ENCODE measurements around the gene GALNTL6.

GALNTL6 gene

DNA sequence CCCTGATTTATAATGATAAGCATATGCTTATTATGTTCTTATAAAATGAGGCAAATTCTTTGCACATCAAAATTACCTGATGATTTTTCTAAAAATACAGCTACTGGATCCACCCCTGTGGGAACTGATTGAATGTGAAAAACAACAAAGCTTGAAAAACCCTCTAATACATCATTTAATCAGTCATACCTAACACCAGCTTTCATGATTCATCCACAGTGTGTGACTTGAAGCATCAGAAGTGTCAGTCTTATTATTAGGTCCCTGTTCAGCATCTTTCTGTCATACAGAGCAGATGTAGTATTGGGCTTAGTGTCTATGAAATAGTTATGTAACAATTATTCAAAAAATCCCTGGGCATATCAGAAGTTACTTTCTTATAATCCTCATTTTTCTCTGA is 684.1 kb downstream of the GALNTL6 start:
- H3K4me1 Mint-ChIP-seq = no peaks in the 10 kb centered on the region
- no peak overlapping the region for H3K27ac Mint-ChIP-seq
- ATAC-seq (no peak), DNase-seq (no peak)
- no peaks in the 10 kb centered on the region for H3K9me3 Mint-ChIP-seq
- H3K4me3 Mint-ChIP-seq = no peak overlapping the region
- H3K27me3 Mint-ChIP-seq = no peaks in the 10 kb centered on the region

DNA sequence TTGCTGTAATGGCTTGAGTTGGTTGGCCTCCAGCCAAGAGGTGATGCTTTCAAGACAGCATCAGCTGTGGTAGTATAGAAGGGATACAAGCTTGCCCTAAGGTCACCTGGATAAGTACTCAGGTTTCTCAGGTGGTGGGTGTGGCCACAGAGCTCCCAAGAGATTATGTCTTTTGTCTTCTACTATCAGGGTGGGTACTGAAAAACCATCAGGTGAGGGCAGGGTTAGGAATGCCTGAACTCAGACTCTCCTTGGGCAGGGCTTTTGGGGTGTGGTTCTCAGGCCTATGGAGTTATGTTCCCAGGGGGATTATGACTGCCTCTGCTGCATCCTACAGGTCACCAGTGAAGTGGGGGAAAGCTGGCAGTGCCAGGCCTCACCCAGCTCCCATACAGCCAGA is 700.8 kb downstream of the GALNTL6 start:
- Mint-ChIP-seq H3K9me3 (peaks cover 4 to 26% of the 10 kb centered on the region in 2 donors), H3K27ac (no peak overlapping the region), H3K27me3 (no peaks in the 10 kb centered on the region), H3K4me1 (no peaks in the 10 kb centered on the region), H3K4me3 (no peak overlapping the region)
- ATAC-seq (no peak), DNase-seq (no peak)

DNA sequence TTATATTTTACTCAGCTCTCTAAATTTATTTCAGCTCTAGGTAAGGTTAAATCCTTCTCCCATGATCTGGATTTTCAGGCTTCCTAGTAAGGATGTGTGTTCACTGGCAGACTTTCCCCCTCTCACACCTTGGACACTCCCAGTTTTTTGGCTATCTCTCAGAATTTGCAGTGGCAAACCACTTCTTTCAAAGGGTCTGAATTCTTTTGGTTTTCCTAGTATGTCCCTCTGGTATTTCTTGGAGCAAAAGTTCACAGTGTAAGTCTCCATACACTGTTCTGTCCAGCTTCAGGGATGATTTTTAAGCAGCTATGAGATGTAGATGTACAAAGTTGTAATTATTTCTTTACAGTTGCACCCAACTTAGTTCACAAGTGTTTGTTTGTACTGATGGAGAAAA is 701.6 kb downstream of the GALNTL6 start:
- ATAC-seq = no peak

DNA sequence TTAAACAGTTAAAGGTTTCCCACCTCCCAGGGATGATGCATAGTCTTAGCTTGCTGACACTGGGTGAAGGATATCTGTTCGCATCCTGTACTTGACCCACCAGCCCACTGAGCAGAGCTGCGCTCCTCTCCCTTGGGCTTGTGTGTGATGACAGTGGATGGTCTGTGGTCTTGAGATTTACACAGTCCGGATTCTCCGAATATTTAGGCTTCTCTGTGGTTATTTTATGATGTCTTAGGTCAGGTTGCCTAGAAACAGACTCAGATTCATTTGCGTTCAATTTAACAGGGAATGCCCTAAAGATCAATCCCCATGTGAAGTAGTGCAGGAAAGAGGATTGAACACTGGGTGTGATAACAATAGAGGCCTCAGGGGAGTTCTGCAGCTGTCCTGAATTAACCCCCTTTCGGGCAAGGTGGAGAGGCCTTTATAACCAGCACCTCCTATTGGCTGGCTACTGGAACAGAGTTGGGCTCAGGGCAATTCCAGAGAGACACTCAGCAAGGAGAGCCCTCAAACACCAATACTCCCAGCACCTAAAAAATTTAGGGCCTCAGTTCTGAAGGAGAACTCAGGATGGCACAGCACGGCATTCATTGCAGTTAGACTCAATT is 702.2 kb downstream of the GALNTL6 start:
- DNase-seq = no peak
- H3K27ac Mint-ChIP-seq = no peak overlapping the region
- no peak overlapping the region for H3K4me3 Mint-ChIP-seq
- peaks cover 4 to 26% of the 10 kb centered on the region in 2 donors for H3K9me3 Mint-ChIP-seq
- H3K4me1 Mint-ChIP-seq = no peaks in the 10 kb centered on the region
- no peaks in the 10 kb centered on the region for H3K27me3 Mint-ChIP-seq
- no peak for ATAC-seq

More for the DNA sequence above, 701.6 kb downstream of the GALNTL6 start:
- no peak overlapping the region for H3K4me3 Mint-ChIP-seq
- no peaks in the 10 kb centered on the region for H3K4me1 Mint-ChIP-seq
- no peaks in the 10 kb centered on the region for H3K27me3 Mint-ChIP-seq
- DNase-seq = no peak
- peaks cover 4 to 26% of the 10 kb centered on the region in 2 donors for H3K9me3 Mint-ChIP-seq
- H3K27ac Mint-ChIP-seq = no peak overlapping the region

DNA sequence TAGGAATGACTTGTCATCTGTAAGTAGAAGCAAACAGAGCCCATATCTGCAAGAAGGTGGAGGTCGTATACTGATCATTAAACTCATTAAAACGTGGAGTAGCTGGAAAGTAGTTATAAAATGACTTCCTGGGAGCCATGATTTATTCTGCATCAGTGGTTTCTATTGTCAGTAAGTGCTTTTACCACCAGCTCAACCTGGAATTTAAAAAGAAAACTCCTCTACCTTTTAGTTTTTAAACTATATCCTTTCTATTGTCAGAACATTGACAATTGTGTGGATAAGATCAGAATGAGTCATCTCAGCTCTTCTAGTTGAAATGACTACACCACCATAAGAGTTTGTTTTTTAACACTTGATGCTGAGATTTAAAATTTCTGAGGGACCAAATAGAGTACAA is 704.2 kb downstream of the GALNTL6 start:
- Mint-ChIP-seq H3K27ac (no peak overlapping the region), H3K9me3 (peaks cover 4 to 26% of the 10 kb centered on the region in 2 donors), H3K4me1 (no peaks in the 10 kb centered on the region), H3K4me3 (no peak overlapping the region), H3K27me3 (no peaks in the 10 kb centered on the region)
- no peak for ATAC-seq
- DNase-seq = no peak

DNA sequence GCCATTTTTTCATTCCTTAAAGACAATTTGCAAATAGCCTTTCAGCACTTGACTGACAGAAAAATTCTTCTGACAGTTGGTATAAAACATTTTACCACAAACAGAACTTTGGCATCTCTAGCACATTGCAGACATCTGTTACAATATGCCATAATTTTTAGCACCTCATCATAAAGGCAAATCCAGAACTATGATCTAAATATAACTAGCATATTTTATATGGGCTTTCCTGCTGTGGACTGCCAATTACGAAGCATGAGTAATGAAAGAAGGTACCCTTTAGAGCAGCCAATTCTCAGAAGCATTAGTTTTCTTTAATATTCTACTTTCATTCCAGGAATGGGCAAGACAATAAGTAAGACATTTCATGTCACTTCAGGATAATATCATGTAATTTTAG is 708.0 kb downstream of the GALNTL6 start:
- Mint-ChIP-seq H3K4me3 (no peak overlapping the region), H3K27me3 (no peaks in the 10 kb centered on the region), H3K9me3 (no peaks in the 10 kb centered on the region), H3K4me1 (no peaks in the 10 kb centered on the region), H3K27ac (no peak overlapping the region)
- DNase-seq = no peak
- ATAC-seq = no peak

DNA sequence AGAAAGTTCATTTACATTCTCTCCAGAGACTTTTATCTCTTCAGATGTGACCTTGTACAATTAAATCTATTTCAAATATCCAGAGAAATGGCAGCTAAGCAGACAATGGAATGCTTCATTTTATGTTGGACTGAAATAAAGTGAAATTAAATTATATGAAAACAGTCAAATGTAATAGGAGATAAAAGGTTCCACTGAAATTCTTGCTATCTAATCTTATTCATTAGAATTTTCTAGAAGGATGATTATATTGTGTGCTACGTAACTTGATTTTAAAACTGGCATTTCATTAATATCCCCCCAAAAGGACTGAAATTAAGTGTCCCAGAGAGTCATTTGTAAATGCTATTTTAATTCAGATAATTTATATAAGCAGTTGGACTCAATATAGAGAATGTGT is 708.5 kb downstream of the GALNTL6 start:
- no peak overlapping the region for H3K4me3 Mint-ChIP-seq
- ATAC-seq (no peak), DNase-seq (no peak)
- H3K9me3 Mint-ChIP-seq = no peaks in the 10 kb centered on the region
- no peak overlapping the region for H3K27ac Mint-ChIP-seq
- H3K4me1 Mint-ChIP-seq = no peaks in the 10 kb centered on the region
- H3K27me3 Mint-ChIP-seq = no peaks in the 10 kb centered on the region

DNA sequence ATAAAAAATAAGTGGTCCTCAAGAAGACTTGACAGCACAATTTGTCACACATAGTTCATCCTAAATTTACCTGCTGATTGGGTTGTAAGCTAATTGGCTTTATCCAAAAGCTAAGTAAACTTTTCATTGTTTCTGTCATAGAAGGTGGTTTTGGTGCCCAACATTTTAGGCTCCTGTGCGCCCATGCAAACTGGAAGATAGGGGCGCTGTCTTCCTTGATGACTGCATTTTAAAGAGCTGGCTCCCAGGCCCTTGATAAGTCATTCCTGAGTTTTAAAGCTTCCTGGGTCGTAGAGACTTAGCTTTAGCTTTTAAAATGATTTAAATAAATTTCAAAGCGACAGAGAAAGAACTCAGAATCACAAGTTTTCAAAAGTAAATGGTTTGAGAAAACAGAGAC is 730.0 kb downstream of the GALNTL6 start:
- no peak for ATAC-seq
- Mint-ChIP-seq H3K9me3 (peaks cover 0 to 7% of the 10 kb centered on the region in 2 donors), H3K27me3 (no peaks in the 10 kb centered on the region), H3K4me1 (no peaks in the 10 kb centered on the region), H3K27ac (no peak overlapping the region), H3K4me3 (no peak overlapping the region)
- DNase-seq = no peak

DNA sequence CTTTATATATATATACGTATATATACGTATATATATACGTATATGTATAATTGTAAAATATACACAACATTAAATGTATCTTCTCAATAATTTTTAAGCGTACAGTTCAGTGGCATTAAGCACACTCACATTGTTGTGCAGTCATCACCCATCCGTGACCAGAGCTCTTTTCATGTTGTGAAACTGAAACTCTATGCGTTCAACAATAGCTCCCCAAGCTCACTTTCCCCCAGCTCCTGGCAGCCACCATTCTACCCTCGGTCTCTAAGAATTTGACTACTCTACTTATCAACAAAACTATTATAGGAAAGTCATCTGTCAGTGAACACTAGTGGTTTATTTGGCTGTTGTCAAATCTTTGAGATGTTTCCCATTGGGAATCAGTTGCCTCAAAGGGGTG is 733.6 kb downstream of the GALNTL6 start:
- H3K9me3 Mint-ChIP-seq = peaks cover 0 to 4% of the 10 kb centered on the region in 2 donors
- no peak overlapping the region for H3K27ac Mint-ChIP-seq
- no peaks in the 10 kb centered on the region for H3K27me3 Mint-ChIP-seq
- no peaks in the 10 kb centered on the region for H3K4me1 Mint-ChIP-seq
- ATAC-seq = no peak
- no peak for DNase-seq
- H3K4me3 Mint-ChIP-seq = no peak overlapping the region

DNA sequence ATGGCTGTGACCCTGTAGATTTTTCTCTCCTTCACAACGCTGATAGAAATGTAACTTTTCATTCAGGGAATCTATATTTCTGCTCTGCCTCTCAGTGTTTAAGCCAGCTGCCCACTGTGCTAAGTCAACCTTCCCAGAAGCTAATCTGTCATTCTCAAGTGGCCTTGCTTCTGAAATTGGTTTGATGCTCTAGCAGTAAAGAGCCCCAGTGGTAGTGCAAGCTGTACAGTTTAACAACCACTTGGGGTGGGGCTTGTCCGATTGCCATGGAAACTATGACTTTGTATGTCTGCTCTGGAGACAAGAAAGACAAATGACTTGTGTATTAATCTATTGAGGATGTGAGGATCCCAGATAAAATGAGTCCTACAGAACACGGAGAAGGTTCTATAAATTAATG is 734.5 kb downstream of the GALNTL6 start:
- no peak overlapping the region for H3K27ac Mint-ChIP-seq
- ATAC-seq = no peak

DNA sequence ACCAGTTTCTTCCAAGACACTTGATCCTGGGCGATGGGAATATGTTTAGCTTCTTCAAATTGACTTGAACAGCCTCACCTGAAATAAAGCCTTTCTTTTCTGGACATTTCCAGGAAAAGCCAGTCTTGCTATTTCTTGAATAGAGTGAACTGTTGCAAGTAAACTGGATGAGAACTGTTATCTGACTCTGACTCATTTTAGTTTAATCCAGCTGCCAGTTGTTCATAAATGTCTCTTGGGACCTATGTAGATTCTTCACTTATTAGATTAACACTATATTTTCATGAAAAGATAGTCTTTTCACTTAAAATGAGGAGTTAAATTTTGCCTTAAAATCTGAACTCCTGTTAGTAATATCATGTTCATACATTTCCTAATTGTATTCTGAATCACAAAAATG is 740.0 kb downstream of the GALNTL6 start:
- Mint-ChIP-seq H3K27me3 (no peaks in the 10 kb centered on the region), H3K27ac (no peak overlapping the region), H3K4me3 (no peak overlapping the region), H3K4me1 (no peaks in the 10 kb centered on the region), H3K9me3 (peaks cover 0 to 3% of the 10 kb centered on the region in 2 donors)
- DNase-seq (no peak), ATAC-seq (no peak)

More for the DNA sequence above, 734.5 kb downstream of the GALNTL6 start:
- H3K4me1 Mint-ChIP-seq = no peaks in the 10 kb centered on the region
- no peaks in the 10 kb centered on the region for H3K27me3 Mint-ChIP-seq
- no peak overlapping the region for H3K4me3 Mint-ChIP-seq
- H3K9me3 Mint-ChIP-seq = no peaks in the 10 kb centered on the region
- DNase-seq = no peak

DNA sequence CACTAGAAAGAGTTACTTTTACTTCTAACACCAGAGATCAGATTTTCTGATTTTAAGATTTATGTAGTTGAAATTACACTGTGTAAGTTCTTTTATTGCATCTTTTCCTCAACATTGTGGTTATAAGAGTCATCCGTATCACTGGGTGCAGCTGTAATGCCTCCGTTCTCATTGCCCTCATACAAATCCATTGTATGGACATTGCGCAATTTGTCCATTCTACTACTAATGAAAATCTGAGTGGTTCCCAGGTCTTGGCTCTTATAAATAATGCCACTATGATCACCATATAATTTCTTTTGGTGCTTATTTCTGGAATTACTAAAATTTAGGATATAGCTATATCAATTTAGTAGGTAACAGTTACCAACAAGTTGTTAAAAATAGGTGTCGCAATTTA is 741.4 kb downstream of the GALNTL6 start:
- H3K27ac Mint-ChIP-seq = no peak overlapping the region
- ATAC-seq (no peak), DNase-seq (no peak)
- no peak overlapping the region for H3K4me3 Mint-ChIP-seq
- no peaks in the 10 kb centered on the region for H3K4me1 Mint-ChIP-seq
- H3K27me3 Mint-ChIP-seq = no peaks in the 10 kb centered on the region
- peaks cover 0 to 5% of the 10 kb centered on the region in 2 donors for H3K9me3 Mint-ChIP-seq

DNA sequence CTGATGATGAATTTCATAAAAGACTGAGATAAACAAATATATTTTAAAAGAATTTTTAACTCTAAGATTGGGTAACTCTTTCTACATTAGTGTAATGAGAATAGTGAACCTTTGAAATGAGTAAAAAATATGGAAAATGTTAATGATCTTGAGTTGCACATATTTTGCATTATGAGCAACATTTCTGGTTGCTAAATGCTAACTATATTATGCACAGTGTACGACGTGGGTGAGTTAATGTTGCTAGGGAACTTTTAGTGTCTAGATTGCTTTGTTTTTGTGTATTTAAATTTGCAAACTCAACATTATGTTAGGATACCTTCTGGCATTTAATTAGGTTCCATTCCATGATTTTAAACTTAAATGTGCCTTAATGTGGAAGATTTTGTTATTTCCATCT is 742.5 kb downstream of the GALNTL6 start:
- no peak overlapping the region for H3K4me3 Mint-ChIP-seq
- H3K27me3 Mint-ChIP-seq = no peaks in the 10 kb centered on the region
- H3K9me3 Mint-ChIP-seq = peaks cover 0 to 5% of the 10 kb centered on the region in 2 donors
- H3K27ac Mint-ChIP-seq = no peak overlapping the region
- no peak for DNase-seq
- no peaks in the 10 kb centered on the region for H3K4me1 Mint-ChIP-seq
- ATAC-seq = no peak

DNA sequence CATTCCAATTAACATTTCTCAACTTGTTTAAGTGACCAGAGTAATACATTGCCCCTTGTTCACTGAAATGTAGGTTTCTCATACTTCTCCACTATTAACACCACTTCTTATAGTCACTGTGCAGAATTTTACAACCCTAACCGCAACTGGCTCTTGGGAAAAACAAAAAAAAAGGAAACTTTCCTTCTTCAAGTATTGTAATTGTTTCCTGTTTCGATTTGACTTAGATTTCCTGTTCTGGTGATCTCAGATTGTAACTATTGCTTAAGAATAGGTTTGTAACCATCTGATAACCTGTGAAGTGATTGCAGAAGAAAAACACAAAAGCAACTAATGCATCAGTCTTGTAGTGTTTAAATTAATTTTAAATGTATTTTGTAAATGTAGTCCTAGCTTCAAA is 760.7 kb downstream of the GALNTL6 start:
- Mint-ChIP-seq H3K27ac (no peak overlapping the region), H3K9me3 (peaks cover 7 to 17% of the 10 kb centered on the region in 2 donors), H3K4me3 (no peak overlapping the region), H3K27me3 (no peaks in the 10 kb centered on the region), H3K4me1 (no peaks in the 10 kb centered on the region)
- DNase-seq = no peak
- no peak for ATAC-seq

DNA sequence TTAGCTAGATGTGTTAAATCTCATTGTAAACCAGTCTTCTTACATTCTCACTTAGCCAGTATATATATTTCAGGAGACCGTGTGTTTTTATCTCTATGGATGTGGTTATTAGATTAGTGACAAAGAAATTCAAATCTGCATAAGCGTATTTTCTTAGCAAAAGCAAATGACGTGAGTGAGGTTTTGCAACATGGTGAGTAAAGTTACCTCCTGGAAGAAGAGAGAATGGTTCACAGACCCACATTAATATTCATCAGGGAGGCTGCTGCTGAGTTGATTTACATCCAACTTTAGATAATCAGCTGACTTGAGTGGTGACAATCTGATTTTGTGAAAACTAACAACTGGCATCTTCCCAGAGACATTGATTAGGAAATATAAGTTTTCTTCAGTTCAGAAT is 765.5 kb downstream of the GALNTL6 start:
- Mint-ChIP-seq H3K9me3 (peaks cover 6 to 8% of the 10 kb centered on the region in 2 donors), H3K4me3 (no peak overlapping the region), H3K27ac (no peak overlapping the region), H3K27me3 (no peaks in the 10 kb centered on the region), H3K4me1 (no peaks in the 10 kb centered on the region)
- DNase-seq (no peak), ATAC-seq (no peak)

DNA sequence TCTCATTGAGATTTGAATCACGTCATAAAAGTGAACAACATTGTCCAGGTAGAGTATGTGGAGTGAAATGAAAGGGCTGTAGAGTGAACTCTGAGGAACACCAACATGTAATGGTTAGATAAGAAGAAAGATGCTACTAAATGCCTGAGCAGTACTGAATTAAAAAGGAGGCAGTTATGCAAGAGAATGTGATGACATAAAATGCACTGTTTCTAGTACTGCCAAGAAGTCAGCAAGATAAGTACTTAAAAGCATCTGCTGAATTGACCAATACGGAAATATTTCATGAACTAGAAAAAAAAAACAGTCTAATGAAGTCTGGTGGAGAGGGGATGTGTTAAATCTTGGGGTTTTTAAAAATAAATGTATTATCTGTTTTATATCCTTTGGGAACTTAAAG is 771.6 kb downstream of the GALNTL6 start:
- H3K4me3 Mint-ChIP-seq = no peak overlapping the region
- peaks cover 17 to 19% of the 10 kb centered on the region in 2 donors for H3K9me3 Mint-ChIP-seq
- ATAC-seq = no peak
- H3K27me3 Mint-ChIP-seq = no peaks in the 10 kb centered on the region
- H3K4me1 Mint-ChIP-seq = no peaks in the 10 kb centered on the region
- H3K27ac Mint-ChIP-seq = no peak overlapping the region
- DNase-seq = no peak

DNA sequence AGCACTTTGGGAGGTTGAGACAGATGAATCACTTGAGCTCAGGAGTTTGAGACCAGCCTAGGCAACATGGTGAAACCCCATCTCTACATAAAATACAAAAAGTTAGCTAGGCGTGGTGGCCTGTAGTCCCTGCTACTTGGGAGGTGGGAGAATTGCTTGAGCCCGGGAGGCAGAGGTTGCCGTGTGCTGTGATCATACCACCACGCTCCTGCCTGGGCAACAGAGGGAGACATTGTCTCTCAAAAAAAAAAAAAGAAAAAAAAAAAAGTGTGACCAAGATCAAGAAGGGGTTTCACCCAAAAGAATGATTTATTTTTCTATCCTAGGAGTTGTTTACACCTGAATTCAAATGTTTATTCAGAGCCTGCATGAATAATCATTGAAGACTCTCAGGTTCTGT is 783.0 kb downstream of the GALNTL6 start:
- H3K4me3 Mint-ChIP-seq = no peak overlapping the region

More for the DNA sequence above, 783.0 kb downstream of the GALNTL6 start:
- DNase-seq (no peak), ATAC-seq (no peak)
- no peak overlapping the region for H3K27ac Mint-ChIP-seq
- no peaks in the 10 kb centered on the region for H3K4me1 Mint-ChIP-seq
- no peaks in the 10 kb centered on the region for H3K27me3 Mint-ChIP-seq
- peaks cover 0 to 6% of the 10 kb centered on the region in 2 donors for H3K9me3 Mint-ChIP-seq
